Keratinocyte (primary cell): ENCODE measurements around the gene CAMKMT.

Source experiments
- CTCF ChIP-seq, 3 experiments: IDR thresholded peaks in 1 of 3; conservative IDR thresholded peaks in 1 of 3; optimal IDR thresholded peaks in 1 of 3; 2 replicates in 2 of 3; 3 replicates in 1 of 3; pipeline versions ENCODE3 to v1.5.1; 2011; ENCODE audit warnings: low read length in 3 of 3, mild to moderate bottlenecking in 3 of 3, moderate library complexity in 2 of 3, control low read depth in 1 of 3, inconsistent platforms in 1 of 3; ENCODE audit not compliant: insufficient read depth in 2 of 3; ENCODE audit errors: extremely low read depth in 1 of 3
- EZH2 ChIP-seq: IDR thresholded peaks from one replicate; pipeline ENCODE4 v1.6.1; 2012; ENCODE audit warnings: inconsistent platforms, mild to moderate bottlenecking, low read length, moderate library complexity

DNA sequence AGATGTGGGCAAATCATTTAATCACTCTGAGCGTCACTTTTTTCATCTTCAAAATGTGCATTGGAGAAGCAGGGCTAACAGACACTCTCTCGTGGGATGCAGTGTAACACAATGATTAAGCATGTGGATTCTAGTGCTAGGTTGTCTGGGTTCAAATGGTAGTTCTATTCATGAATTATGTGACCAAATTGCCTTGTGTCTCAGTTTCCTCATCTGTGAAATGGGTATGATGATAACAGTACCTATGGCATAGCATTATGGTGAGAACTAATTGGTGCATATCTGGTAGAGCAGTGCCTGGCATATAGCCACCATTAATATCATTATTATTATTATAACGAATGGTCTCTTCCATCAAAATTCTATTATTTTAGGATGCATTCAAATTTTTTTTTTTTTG, 437.4 kb downstream of the CAMKMT start:
- TF ChIP-seq CTCF (optimal IDR thresholded peaks at IDR 0.05 in 1 of 3, IDR thresholded peaks at IDR 0.05 in 1 of 3, conservative IDR thresholded peaks at IDR 0.05 in 1 of 3; ENCODE audit: extremely low read depth in 1 of 3, insufficient read depth in 2 of 3, low read length in 3 of 3) = no peak
- TF ChIP-seq EZH2 = no peak
